Breast epithelium (tissue), 4 donors: ENCODE measurements around the gene NEDD4L. TPM values are rescaled to one million over a fixed set of nuclear protein-coding genes. Genes with fewer than 3 reads are reported as not detected.

Source experiments
- DNase-seq, 2 donors: peaks; one replicate each; pipeline ENCODE4 v3.0.0-alpha.2; 2019; ENCODE audit warnings: low spot score in 2 of 2
- H3K27ac ChIP-seq, 2 donors: fragments of 200-600 bp; sonication (generic) in 1 of 2; one replicate each; pipeline ENCODE4 v1.5.1; 2016 to 2019; ENCODE audit warnings: mild to moderate bottlenecking in 1 of 2
- H3K27me3 ChIP-seq, 2 donors: fragments of 200-600 bp; sonication (generic) in 1 of 2; one replicate each; pipeline versions ENCODE4 v1.5.1 to v1.6.0; 2017 to 2019; ENCODE audit warnings: control low read depth in 1 of 2, mild to moderate bottlenecking in 1 of 2
- H3K36me3 ChIP-seq: fragments of 200-600 bp; one replicate; pipeline ENCODE4 v1.5.1; 2019
- H3K4me1 ChIP-seq, 2 donors: fragments of 200-600 bp; sonication (generic); one replicate each; pipeline ENCODE4 v1.5.1; 2016 to 2019; ENCODE audit warnings: control low read depth in 1 of 2
- H3K4me3 ChIP-seq, 3 donors: fragments of 200-600 bp; sonication (generic); 1 replicate in 2 of 3; 2 replicates in 1 of 3; pipeline ENCODE4 v1.5.1; 2016 to 2019; ENCODE audit warnings: mild to moderate bottlenecking in 3 of 3, moderate library complexity in 2 of 3
- H3K9me3 ChIP-seq, 2 donors: fragments of 200-600 bp; sonication (generic) in 1 of 2; one replicate each; pipeline ENCODE4 v1.5.1; 2016 to 2019; ENCODE audit warnings: control low read depth in 1 of 2
- POLR2A ChIP-seq: fragments of 450-650 bp; IDR thresholded peaks from one replicate; pipeline ENCODE4 v1.6.1; 2016; ENCODE audit warnings: antibody characterized with exemption, mild to moderate bottlenecking, moderate library complexity
- POLR2AphosphoS5 ChIP-seq, 3 donors: sonication (generic); formaldehyde crosslinking; IDR thresholded peaks; one replicate each; pipeline ENCODE4 v1.6.1; 2017; ENCODE audit warnings: antibody characterized with exemption in 3 of 3
- intact Hi-C: fragments of 100-400 bp; cut with DNase I; formaldehyde crosslinking; loops from one replicate; pipeline ENCODE4 v1.15.1; 2023; ENCODE audit warnings: low total_unique reads
- total RNA-seq, 3 donors: library from RNA; depleted of rRNA; stranded (reverse); fragments of >200 nt; gene quantifications; one replicate each; pipeline ENCODE4 v1.1.0, GENCODE V29; 2016
- TF ChIP-seq, protein P1 (sequence below), 3 donors: fragments of 450-650 bp; IDR thresholded peaks; one replicate each; pipeline ENCODE4 v1.5.1; 2016 to 2017; ENCODE audit warnings: antibody characterized with exemption in 3 of 3, mild to moderate bottlenecking in 3 of 3, moderate library complexity in 3 of 3

The NEDD4L gene
- total RNA-seq, 3 donors from 2014 or later, result 26.2 to 162 (median 106) TPM

DNA sequence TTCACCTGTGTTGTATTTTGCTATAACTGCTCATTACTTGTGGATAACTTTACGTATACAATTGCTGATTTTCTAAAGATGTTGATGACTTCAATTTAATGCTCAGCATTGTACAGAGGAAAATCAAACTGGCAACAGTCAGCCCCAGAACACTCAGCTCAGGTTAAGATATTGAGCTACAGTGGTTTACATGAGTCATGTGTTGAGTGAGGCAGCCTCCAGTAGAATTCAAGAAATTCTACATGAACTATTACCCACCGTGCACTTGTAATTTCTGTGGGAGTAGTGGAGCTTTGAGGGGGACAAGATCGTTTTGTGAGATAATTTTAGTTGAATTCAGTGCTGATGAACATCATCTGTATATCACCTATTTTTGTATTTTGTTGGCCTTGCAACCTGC, 292.6 kb downstream of the NEDD4L start:
- TF ChIP-seq, protein P1, sequence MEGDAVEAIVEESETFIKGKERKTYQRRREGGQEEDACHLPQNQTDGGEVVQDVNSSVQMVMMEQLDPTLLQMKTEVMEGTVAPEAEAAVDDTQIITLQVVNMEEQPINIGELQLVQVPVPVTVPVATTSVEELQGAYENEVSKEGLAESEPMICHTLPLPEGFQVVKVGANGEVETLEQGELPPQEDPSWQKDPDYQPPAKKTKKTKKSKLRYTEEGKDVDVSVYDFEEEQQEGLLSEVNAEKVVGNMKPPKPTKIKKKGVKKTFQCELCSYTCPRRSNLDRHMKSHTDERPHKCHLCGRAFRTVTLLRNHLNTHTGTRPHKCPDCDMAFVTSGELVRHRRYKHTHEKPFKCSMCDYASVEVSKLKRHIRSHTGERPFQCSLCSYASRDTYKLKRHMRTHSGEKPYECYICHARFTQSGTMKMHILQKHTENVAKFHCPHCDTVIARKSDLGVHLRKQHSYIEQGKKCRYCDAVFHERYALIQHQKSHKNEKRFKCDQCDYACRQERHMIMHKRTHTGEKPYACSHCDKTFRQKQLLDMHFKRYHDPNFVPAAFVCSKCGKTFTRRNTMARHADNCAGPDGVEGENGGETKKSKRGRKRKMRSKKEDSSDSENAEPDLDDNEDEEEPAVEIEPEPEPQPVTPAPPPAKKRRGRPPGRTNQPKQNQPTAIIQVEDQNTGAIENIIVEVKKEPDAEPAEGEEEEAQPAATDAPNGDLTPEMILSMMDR (IDR thresholded peaks at IDR 0.05), result no peak
- TF ChIP-seq POLR2A (no peak), POLR2AphosphoS5 (IDR thresholded peaks at IDR 0.05) (no peak)
- no peak overlapping the region for H3K27ac ChIP-seq
- H3K36me3 ChIP-seq, result no peaks in the 10 kb centered on the region
- H3K4me1 ChIP-seq, result no peaks in the 10 kb centered on the region
- no peaks in the 10 kb centered on the region for H3K27me3 ChIP-seq
- H3K9me3 ChIP-seq, result no peaks in the 10 kb centered on the region
- intact Hi-C loops, result no loop called here
- no peak for DNase-seq
- H3K4me3 ChIP-seq, result no peak overlapping the region

GRCh38 chr18:58337285-58337684, 293.3 kb downstream of the NEDD4L start:
- H3K27me3 ChIP-seq, result no peaks in the 10 kb centered on the region
- intact Hi-C loops, result no loop called here
- no peaks in the 10 kb centered on the region for H3K9me3 ChIP-seq
- no peak overlapping the region for H3K4me3 ChIP-seq
- H3K4me1 ChIP-seq, result no peaks in the 10 kb centered on the region
- TF ChIP-seq, protein P1 (IDR thresholded peaks at IDR 0.05), result no peak
- TF ChIP-seq POLR2A (no peak), POLR2AphosphoS5 (IDR thresholded peaks at IDR 0.05) (no peak)
- H3K36me3 ChIP-seq, result no peaks in the 10 kb centered on the region
- DNase-seq, result no peak
- H3K27ac ChIP-seq, result peak overlapping the region in 1 of 2 donors; percentile 43

GRCh38 chr18:58337686-58338085, 293.7 kb downstream of the NEDD4L start:
- intact Hi-C loops, result no loop called here
- Histone ChIP-seq H3K4me1 (no peaks in the 10 kb centered on the region), H3K36me3 (no peaks in the 10 kb centered on the region), H3K27me3 (no peaks in the 10 kb centered on the region), H3K27ac (peak overlapping the region in 1 of 2 donors; percentile 43), H3K4me3 (no peak overlapping the region), H3K9me3 (no peaks in the 10 kb centered on the region)
- TF ChIP-seq POLR2AphosphoS5 (IDR thresholded peaks at IDR 0.05), result no peak
- TF ChIP-seq, protein P1 (IDR thresholded peaks at IDR 0.05), result no peak
- TF ChIP-seq POLR2A, result no peak
- DNase-seq, result no peak

DNA sequence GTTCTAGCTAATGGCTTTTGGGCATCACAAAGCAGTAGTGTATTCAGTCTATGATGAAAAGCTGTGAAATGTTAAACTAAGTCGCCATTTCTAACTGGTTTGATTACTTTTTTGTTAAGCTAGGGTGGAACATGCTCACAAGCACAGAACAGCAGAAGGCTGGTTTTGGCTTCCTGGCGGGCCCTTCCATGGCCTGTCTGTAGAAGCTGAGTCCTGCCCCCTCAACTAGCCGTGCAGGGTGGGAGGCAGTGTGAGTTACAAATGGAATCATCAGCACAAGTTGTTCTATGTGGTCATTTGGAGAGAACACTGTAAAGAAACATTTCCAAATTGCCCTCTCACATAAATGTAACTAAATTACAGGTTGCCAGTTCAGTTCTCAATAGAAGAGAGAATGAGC, 294.1 kb downstream of the NEDD4L start:
- no peaks in the 10 kb centered on the region for H3K27me3 ChIP-seq
- TF ChIP-seq, protein P1 (IDR thresholded peaks at IDR 0.05), result no peak
- TF ChIP-seq POLR2AphosphoS5 (IDR thresholded peaks at IDR 0.05) (no peak), POLR2A (no peak)
- no peaks in the 10 kb centered on the region for H3K9me3 ChIP-seq
- intact Hi-C loops, result no loop called here
- DNase-seq, result no peak
- peak overlapping the region; percentile 0 to 43 for H3K27ac ChIP-seq
- no peak overlapping the region for H3K4me3 ChIP-seq
- no peaks in the 10 kb centered on the region for H3K4me1 ChIP-seq
- no peaks in the 10 kb centered on the region for H3K36me3 ChIP-seq

GRCh38 chr18:58338961-58339592, 295.1 kb downstream of the NEDD4L start:
- no peaks in the 10 kb centered on the region for H3K27me3 ChIP-seq
- no peaks in the 10 kb centered on the region for H3K36me3 ChIP-seq
- H3K9me3 ChIP-seq, result no peaks in the 10 kb centered on the region
- peak overlapping the region in 1 of 2 donors; percentile 19 for H3K27ac ChIP-seq
- no peak for DNase-seq
- TF ChIP-seq POLR2AphosphoS5 (IDR thresholded peaks at IDR 0.05) (no peak), POLR2A (no peak)
- TF ChIP-seq, protein P1 (IDR thresholded peaks at IDR 0.05), result no peak
- no peak overlapping the region for H3K4me3 ChIP-seq
- no peaks in the 10 kb centered on the region for H3K4me1 ChIP-seq
- intact Hi-C loops, result no loop called here
